Measurements from ENCODE around the gene WAC.
"Not testable (repeated sequence)": the region's sequence is repeated elsewhere in the genome, so short reads cannot be mapped to it uniquely, and the experiment has no call there.

The WAC gene

GRCh38 chr10:28569506-28570159 is 36.7 kb downstream of the WAC start:
- no peak for DNase-seq

GRCh38 chr10:28570598-28570997 is 37.7 kb downstream of the WAC start:
- DNase-seq, result no peak

GRCh38 chr10:28571265-28571664 is 38.3 kb downstream of the WAC start:
- DNase-seq, result no peak

GRCh38 chr10:28574214-28574613 is 41.3 kb downstream of the WAC start:
- not testable (repeated sequence) for DNase-seq

- no peak for DNase-seq
Measured at GRCh38 chr10:28575852-28576251, 42.9 kb downstream of the WAC start.

GRCh38 chr10:28577506-28577905 is 44.6 kb downstream of the WAC start:
- no peak for DNase-seq

GRCh38 chr10:28578454-28578853 is 45.5 kb downstream of the WAC start:
- no peak for DNase-seq

- DNase-seq, result no peak
Measured at GRCh38 chr10:28580825-28581224, 47.9 kb downstream of the WAC start.

- no peak for DNase-seq
Measured at GRCh38 chr10:28581916-28582315, 49.0 kb downstream of the WAC start.

- DNase-seq, result no peak
Measured at GRCh38 chr10:28585076-28585475, 52.2 kb downstream of the WAC start.

- no peak for DNase-seq
Measured at GRCh38 chr10:28586176-28586575, 53.3 kb downstream of the WAC start.

GRCh38 chr10:28587270-28587969 is 54.5 kb downstream of the WAC start:
- no peak for DNase-seq

GRCh38 chr10:28587970-28588290 is 55.0 kb downstream of the WAC start:
- no peak for DNase-seq

- DNase-seq, result no peak
Measured at GRCh38 chr10:28592953-28593352, 60.0 kb downstream of the WAC start.

GRCh38 chr10:28593811-28594210 is 60.9 kb downstream of the WAC start:
- DNase-seq, result no peak

- DNase-seq, result no peak
Measured at GRCh38 chr10:28594406-28594805, 61.5 kb downstream of the WAC start.

- DNase-seq, result no peak
Measured at GRCh38 chr10:28595613-28596012, 62.7 kb downstream of the WAC start.

- no peak for DNase-seq
Measured at GRCh38 chr10:28600056-28600455, 67.1 kb downstream of the WAC start.

- no peak for DNase-seq
Measured at GRCh38 chr10:28601012-28601411, 68.1 kb downstream of the WAC start.

GRCh38 chr10:28604567-28605536 is 71.9 kb downstream of the WAC start:
- no peak for DNase-seq

GRCh38 chr10:28606568-28606967 is 73.7 kb downstream of the WAC start:
- no peak for DNase-seq

- DNase-seq, result not testable (repeated sequence)
Measured at GRCh38 chr10:28609636-28610035, 76.7 kb downstream of the WAC start.

GRCh38 chr10:28612877-28613276 is 80.0 kb downstream of the WAC start:
- no peak for DNase-seq

GRCh38 chr10:28616514-28616913 is 83.6 kb downstream of the WAC start:
- DNase-seq, result no peak

Data from stimulated activated CD8-positive, alpha-beta memory T cell treated with anti-CD3 and anti-CD28 coated beads, Interleukin-4, amount 100 ng/mL, for 48 hours (primary cell).